ENCODE data around the gene FAM151B. TPM values are rescaled to one million over a fixed set of nuclear protein-coding genes. Genes with fewer than 3 reads are reported as not detected.

The FAM151B gene
- total and polyA plus RNA-seq, 2 experiments from 2014 or later, result 0.55 TPM; not detected in 1

- Mint-ChIP-seq H3K9me3 (no peaks in the 10 kb centered on the region), H3K4me3 (no peak overlapping the region), H3K27me3 (ENCODE audit: insufficient read depth, low read depth, poor library complexity) (peaks cover 3% of the 10 kb centered on the region), H3K27ac (no peak overlapping the region), H3K4me1 (peaks cover 2% of the 10 kb centered on the region; the same call in 2 of the 3 replicates), H3K36me3 (ENCODE audit: low read depth) (no peaks in the 10 kb centered on the region)
- H3K27ac ChIP-seq (ENCODE audit: low read depth), result no peak overlapping the region
- no peak overlapping the region for H2AFZ ChIP-seq
- H3K27me3 ChIP-seq (ENCODE audit: insufficient read depth), result no peaks in the 10 kb centered on the region
- ATAC-seq (no peak), DNase-seq (ENCODE audit: low spot score) (no peak)
- no peaks in the 10 kb centered on the region for H3F3A ChIP-seq (replicated peaks; ENCODE audit: low read depth)
- TF ChIP-seq ZNF462 (CRISPR knock-in tag; IDR thresholded peaks at IDR 0.05) (no peak), REST (IDR thresholded peaks at IDR 0.05; ENCODE audit: unreplicated experiment) (no peak), NANOG (IDR thresholded peaks at IDR 0.05; ENCODE audit: borderline replicate concordance) (no peak), STAT1 (IDR thresholded peaks at IDR 0.05; ENCODE audit: unreplicated experiment) (no peak), POLR2AphosphoS5 (IDR thresholded peaks at IDR 0.05; ENCODE audit: low read depth) (no peak), JUNB (IDR thresholded peaks at IDR 0.05; ENCODE audit: unreplicated experiment) (no peak)
- no peaks in the 10 kb centered on the region for H3K9me2 ChIP-seq (ENCODE audit: insufficient read depth)
- no peaks in the 10 kb centered on the region for H4K20me1 ChIP-seq (replicated peaks; ENCODE audit: insufficient read depth)
- no peak overlapping the region for H3K4me3 ChIP-seq
- no peaks in the 10 kb centered on the region for H3K4me1 ChIP-seq (ENCODE audit: insufficient read depth)
- H3K4me2 ChIP-seq, result no peak overlapping the region
- no peaks in the 10 kb centered on the region for H3K36me3 ChIP-seq (ENCODE audit: insufficient read depth)
- no peaks in the 10 kb centered on the region for H3K79me2 ChIP-seq (replicated peaks; ENCODE audit: insufficient read depth)
Observed at GRCh38 chr5:80591352-80591751, 103.5 kb downstream of the FAM151B start.

Measured in GM23338 (cell line).